ENCODE results near the gene AURKA.

The AURKA gene

GRCh38 chr20:56383334-56383733 is 8.7 kb downstream of the AURKA start:
- TF ChIP-seq MAX (IDR thresholded peaks at IDR 0.05) (no peak), EP300 (IDR thresholded peaks at IDR 0.05; ENCODE audit: borderline replicate concordance) (no peak), RAD21 (IDR thresholded peaks at IDR 0.05; ENCODE audit: low read depth) (no peak), EGR1 (IDR thresholded peaks at IDR 0.05) (no peak), CREB1 (IDR thresholded peaks at IDR 0.05; ENCODE audit: low read depth) (no peak), NFIC (IDR thresholded peaks at IDR 0.05) (no peak)

- no peak for TF ChIP-seq REST (IDR thresholded peaks at IDR 0.05; ENCODE audit: low read depth)
- no peak for TF ChIP-seq YY1 (IDR thresholded peaks at IDR 0.05; ENCODE audit: low read depth)
- TF ChIP-seq EGR1 (IDR thresholded peaks at IDR 0.05) = no peak
- TF ChIP-seq TAF1 (IDR thresholded peaks at IDR 0.05; ENCODE audit: low read depth) = no peak
- no peak for TF ChIP-seq EP300 (IDR thresholded peaks at IDR 0.05; ENCODE audit: borderline replicate concordance)
- no peak for TF ChIP-seq TCF12 (IDR thresholded peaks at IDR 0.05; ENCODE audit: low read depth)
- no peak for TF ChIP-seq CEBPB (IDR thresholded peaks at IDR 0.05)
- TF ChIP-seq NFIC (IDR thresholded peaks at IDR 0.05) = no peak
- no peak for TF ChIP-seq ZBTB7A (IDR thresholded peaks at IDR 0.05; ENCODE audit: low read depth)
- TF ChIP-seq CREB1 (IDR thresholded peaks at IDR 0.05; ENCODE audit: low read depth) = no peak
- TF ChIP-seq RAD21 (IDR thresholded peaks at IDR 0.05; ENCODE audit: low read depth) = no peak
- TF ChIP-seq FOXM1 (IDR thresholded peaks at IDR 0.05; ENCODE audit: borderline replicate concordance, low read depth) = no peak
- no peak for TF ChIP-seq TEAD4 (IDR thresholded peaks at IDR 0.05)
- TF ChIP-seq MAX (IDR thresholded peaks at IDR 0.05) = no peak
These were observed 9.3 kb downstream of the AURKA start for GRCh38 chr20:56382696-56383095.

GRCh38 chr20:56381501-56381900 is 10.5 kb downstream of the AURKA start:
- TF ChIP-seq REST (IDR thresholded peaks at IDR 0.05; ENCODE audit: low read depth) (no peak), USF1 (IDR thresholded peaks at IDR 0.05) (no peak), EP300 (IDR thresholded peaks at IDR 0.05; ENCODE audit: borderline replicate concordance) (no peak), NFIC (IDR thresholded peaks at IDR 0.05) (no peak), TCF12 (IDR thresholded peaks at IDR 0.05; ENCODE audit: low read depth) (no peak), CREB1 (IDR thresholded peaks at IDR 0.05; ENCODE audit: low read depth) (no peak), FOXM1 (IDR thresholded peaks at IDR 0.05; ENCODE audit: borderline replicate concordance, low read depth) (no peak), EGR1 (IDR thresholded peaks at IDR 0.05) (no peak), CEBPB (IDR thresholded peaks at IDR 0.05) (no peak), RAD21 (IDR thresholded peaks at IDR 0.05; ENCODE audit: low read depth) (no peak), TEAD4 (IDR thresholded peaks at IDR 0.05) (no peak), TAF1 (IDR thresholded peaks at IDR 0.05; ENCODE audit: low read depth) (no peak), YY1 (IDR thresholded peaks at IDR 0.05; ENCODE audit: low read depth) (no peak), ZBTB7A (IDR thresholded peaks at IDR 0.05; ENCODE audit: low read depth) (no peak), MAX (IDR thresholded peaks at IDR 0.05) (no peak)

GRCh38 chr20:56380375-56380774 is 11.6 kb downstream of the AURKA start:
- no peak for TF ChIP-seq TEAD4 (IDR thresholded peaks at IDR 0.05)

GRCh38 chr20:56378386-56378785 is 13.6 kb downstream of the AURKA start:
- TF ChIP-seq MAX (IDR thresholded peaks at IDR 0.05) = no peak
- no peak for TF ChIP-seq YY1 (IDR thresholded peaks at IDR 0.05; ENCODE audit: low read depth)
- TF ChIP-seq TCF12 (IDR thresholded peaks at IDR 0.05; ENCODE audit: low read depth) = no peak
- TF ChIP-seq CREB1 (IDR thresholded peaks at IDR 0.05; ENCODE audit: low read depth) = no peak
- no peak for TF ChIP-seq NFIC (IDR thresholded peaks at IDR 0.05)
- TF ChIP-seq RAD21 (IDR thresholded peaks at IDR 0.05; ENCODE audit: low read depth) = no peak
- TF ChIP-seq USF1 (IDR thresholded peaks at IDR 0.05) = no peak
- TF ChIP-seq ZBTB7A (IDR thresholded peaks at IDR 0.05; ENCODE audit: low read depth) = no peak
- no peak for TF ChIP-seq CEBPB (IDR thresholded peaks at IDR 0.05)
- no peak for TF ChIP-seq EGR1 (IDR thresholded peaks at IDR 0.05)
- no peak for TF ChIP-seq TEAD4 (IDR thresholded peaks at IDR 0.05)
- no peak for TF ChIP-seq REST (IDR thresholded peaks at IDR 0.05; ENCODE audit: low read depth)
- TF ChIP-seq TAF1 (IDR thresholded peaks at IDR 0.05; ENCODE audit: low read depth) = no peak
- no peak for TF ChIP-seq EP300 (IDR thresholded peaks at IDR 0.05; ENCODE audit: borderline replicate concordance)
- no peak for TF ChIP-seq FOXM1 (IDR thresholded peaks at IDR 0.05; ENCODE audit: borderline replicate concordance, low read depth)

Measured in Ishikawa (cell line).